Parathyroid adenoma (tissue), 2 donors: ENCODE data around the gene CCDC187.

Experiments
- H2AFZ ChIP-seq: fragments of 300-600 bp; sonication (generic); one replicate; pipeline ENCODE4 v1.7.0; 2017; ENCODE audit warnings: antibody characterized with exemption, mild to moderate bottlenecking
- H3K27ac ChIP-seq: fragments of 300-600 bp; sonication (generic); one replicate; pipeline ENCODE4 v1.7.0; 2017
- H3K27me3 ChIP-seq: fragments of 300-600 bp; sonication (generic); one replicate; pipeline ENCODE4 v1.7.0; 2017; ENCODE audit warnings: low read length; ENCODE audit not compliant: control insufficient read depth, insufficient read depth
- H3K36me3 ChIP-seq: fragments of 300-600 bp; sonication (generic); one replicate; pipeline ENCODE4 v1.7.0; 2017; ENCODE audit warnings: low read length; ENCODE audit not compliant: control insufficient read depth, insufficient read depth
- H3K4me1 ChIP-seq: fragments of 300-600 bp; sonication (generic); one replicate; pipeline ENCODE4 v1.7.0; 2017; ENCODE audit warnings: control low read depth
- H3K4me2 ChIP-seq: fragments of 300-600 bp; sonication (generic); one replicate; pipeline ENCODE4 v1.7.0; 2017; ENCODE audit warnings: low read length
- H3K4me3 ChIP-seq: fragments of 300-600 bp; sonication (generic); one replicate; pipeline ENCODE4 v1.7.0; 2017; ENCODE audit warnings: low read depth, low read length
- H3K79me2 ChIP-seq: fragments of 300-600 bp; sonication (generic); one replicate; pipeline ENCODE4 v1.7.0; 2017; ENCODE audit warnings: control low read depth
- H3K9ac ChIP-seq: fragments of 300-600 bp; sonication (generic); one replicate; pipeline ENCODE4 v1.7.0; 2017; ENCODE audit warnings: mild to moderate bottlenecking
- H3K9me3 ChIP-seq: fragments of 300-600 bp; sonication (generic); one replicate; pipeline ENCODE4 v1.7.0; 2017; ENCODE audit warnings: low read length; ENCODE audit not compliant: control insufficient read depth
- CTCF ChIP-seq: fragments of 300-600 bp; sonication (generic); IDR thresholded peaks from one replicate; pipeline ENCODE4 v1.7.0; 2017; ENCODE audit warnings: antibody characterized with exemption, mild to moderate bottlenecking
- donor health status: primary hyperparathyroidism.

Gene CCDC187

GRCh38 chr9:136253246-136254130 lies 50.4 kb downstream of the CCDC187 start:
- H2AFZ ChIP-seq, result no peak overlapping the region
- H3K4me1 ChIP-seq, result no peaks in the 10 kb centered on the region
- H3K4me2 ChIP-seq, result no peak overlapping the region
- H3K9ac ChIP-seq, result no peak overlapping the region
- no peaks in the 10 kb centered on the region for H3K36me3 ChIP-seq
- no peak for TF ChIP-seq CTCF
- H3K9me3 ChIP-seq, result no peaks in the 10 kb centered on the region
- no peak overlapping the region for H3K27ac ChIP-seq
- no peaks in the 10 kb centered on the region for H3K27me3 ChIP-seq
- H3K79me2 ChIP-seq, result no peaks in the 10 kb centered on the region
- H3K4me3 ChIP-seq, result no peak overlapping the region

- H3K27ac ChIP-seq, result no peak overlapping the region
- H2AFZ ChIP-seq, result no peak overlapping the region
- H3K4me1 ChIP-seq, result no peaks in the 10 kb centered on the region
- no peak overlapping the region for H3K4me3 ChIP-seq
- no peaks in the 10 kb centered on the region for H3K9me3 ChIP-seq
- no peaks in the 10 kb centered on the region for H3K79me2 ChIP-seq
- H3K36me3 ChIP-seq, result no peaks in the 10 kb centered on the region
- TF ChIP-seq CTCF, result no peak
- no peaks in the 10 kb centered on the region for H3K27me3 ChIP-seq
- H3K9ac ChIP-seq, result no peak overlapping the region
- H3K4me2 ChIP-seq, result no peak overlapping the region
Measured at GRCh38 chr9:136252846-136253245, 51.0 kb downstream of the CCDC187 start.

GRCh38 chr9:136252281-136252680 lies 51.6 kb downstream of the CCDC187 start:
- H2AFZ ChIP-seq, result no peak overlapping the region
- H3K27me3 ChIP-seq, result no peaks in the 10 kb centered on the region
- H3K9ac ChIP-seq, result no peak overlapping the region
- no peak overlapping the region for H3K4me3 ChIP-seq
- no peaks in the 10 kb centered on the region for H3K79me2 ChIP-seq
- no peaks in the 10 kb centered on the region for H3K4me1 ChIP-seq
- no peaks in the 10 kb centered on the region for H3K9me3 ChIP-seq
- no peak overlapping the region for H3K27ac ChIP-seq
- TF ChIP-seq CTCF, result no peak
- no peaks in the 10 kb centered on the region for H3K36me3 ChIP-seq
- H3K4me2 ChIP-seq, result no peak overlapping the region

- no peak for TF ChIP-seq CTCF
- no peaks in the 10 kb centered on the region for H3K9me3 ChIP-seq
Measured at GRCh38 chr9:136251264-136252115, 52.4 kb downstream of the CCDC187 start.

More at GRCh38 chr9:136251264-136252115, 52.4 kb downstream of the CCDC187 start:
- Histone ChIP-seq H3K79me2 (no peaks in the 10 kb centered on the region), H3K4me1 (no peaks in the 10 kb centered on the region), H3K4me3 (no peak overlapping the region), H3K36me3 (no peaks in the 10 kb centered on the region), H3K9ac (no peak overlapping the region), H3K4me2 (no peak overlapping the region), H2AFZ (no peak overlapping the region), H3K27me3 (no peaks in the 10 kb centered on the region), H3K27ac (no peak overlapping the region)
